Neural cell (in vitro differentiated cells): Measurements from ENCODE around the gene USP27X. TPM values are rescaled to one million over a fixed set of nuclear protein-coding genes. Genes with fewer than 3 reads are reported as not detected.

Source experiments
- H2AFZ ChIP-seq: fragments of 200-600, 300-800 bp; sonication (generic), shearing (Covaris generic); 2 replicates; pipeline ENCODE4 v1.6.0; 2014; ENCODE audit warnings: low read depth, mild to moderate bottlenecking, antibody characterized with exemption, low read length, moderate library complexity
- H3F3A ChIP-seq: fragments of 200-600 bp; shearing (Covaris generic); 2 replicates; pipeline ENCODE4 v1.6.1; 2016; ENCODE audit warnings: mild to moderate bottlenecking, moderate library complexity, mixed read lengths, antibody characterized with exemption, low read length; ENCODE audit not compliant: insufficient read depth, poor library complexity, severe bottlenecking
- H3K27ac ChIP-seq: fragments of 200-600, 300-800 bp; sonication (generic), shearing (Covaris generic); 2 replicates; pipeline ENCODE4 v1.5.1; 2014; ENCODE audit warnings: mild to moderate bottlenecking, low read length, moderate library complexity
- H3K27me3 ChIP-seq: fragments of 300-800, 200-600 bp; sonication (generic), shearing (Covaris generic); 2 replicates; pipeline ENCODE4 v1.6.0; 2014; ENCODE audit warnings: mild to moderate bottlenecking, low read depth, low read length, moderate library complexity; ENCODE audit not compliant: insufficient read depth
- H3K36me3 ChIP-seq: fragments of 300-800, 200-600 bp; sonication (generic), shearing (Covaris generic); 2 replicates; pipeline ENCODE4 v1.5.1; 2014; ENCODE audit warnings: mild to moderate bottlenecking, antibody characterized with exemption, low read length, moderate library complexity; ENCODE audit not compliant: insufficient read depth
- H3K4me2 ChIP-seq: fragments of 300-800, 200-600 bp; sonication (generic), shearing (Covaris generic); 2 replicates; pipeline ENCODE4 v1.6.0; 2014; ENCODE audit warnings: mild to moderate bottlenecking, low read length
- H3K4me3 ChIP-seq: fragments of 300-800, 200-600 bp; sonication (generic), shearing (Covaris generic); 2 replicates; pipeline ENCODE4 v1.5.1; 2014; ENCODE audit warnings: mild to moderate bottlenecking, low read length, moderate library complexity
- H3K79me2 ChIP-seq: fragments of 200-600 bp; shearing (Covaris generic); replicated peaks from 2 replicates; pipeline ENCODE4 v1.6.0; 2014; ENCODE audit warnings: mild to moderate bottlenecking, low read length, moderate library complexity; ENCODE audit not compliant: insufficient read depth
- H3K9ac ChIP-seq: fragments of 300-800, 200-600 bp; sonication (generic), shearing (Covaris generic); 2 replicates; pipeline ENCODE4 v1.6.1; 2016; ENCODE audit warnings: mild to moderate bottlenecking, low read length, mixed read lengths
- H3K9me2 ChIP-seq: fragments of 200-600 bp; shearing (Covaris generic); 2 replicates; pipeline ENCODE4 v1.6.1; 2016; ENCODE audit warnings: mild to moderate bottlenecking, low read length, mixed read lengths; ENCODE audit not compliant: insufficient read depth
- H3K9me3 ChIP-seq: fragments of 200-600, 300-800 bp; sonication (generic), shearing (Covaris generic); 2 replicates; pipeline ENCODE4 v1.6.1; 2016; ENCODE audit warnings: mild to moderate bottlenecking, mixed run types, low read length, moderate library complexity, mixed read lengths
- H4K20me1 ChIP-seq: fragments of 200-600 bp; shearing (Covaris generic); 2 replicates; pipeline ENCODE4 v1.6.1; 2016; ENCODE audit warnings: mild to moderate bottlenecking, mixed run types; ENCODE audit not compliant: insufficient read depth
- EP300 ChIP-seq: fragments of 450-650 bp; conservative IDR thresholded peaks from 2 replicates; pipeline ENCODE4 v1.6.1; 2014; ENCODE audit warnings: antibody characterized with exemption, mild to moderate bottlenecking, moderate library complexity; ENCODE audit not compliant: poor library complexity, severe bottlenecking
- EZH2 ChIP-seq: fragments of 200-600, 300-800 bp; shearing (Covaris generic), sonication (generic); IDR thresholded peaks from 2 replicates; pipeline ENCODE4 v1.6.1; 2014; ENCODE audit warnings: antibody characterized with exemption, low read length, borderline replicate concordance, mild to moderate bottlenecking; ENCODE audit not compliant: insufficient read depth, poor library complexity, severe bottlenecking
- MXI1 ChIP-seq: fragments of 450-650 bp; conservative IDR thresholded peaks from 2 replicates; pipeline ENCODE4 v1.6.1; 2014; ENCODE audit warnings: antibody characterized with exemption, mild to moderate bottlenecking; ENCODE audit not compliant: poor library complexity, severe bottlenecking
- POLR2AphosphoS5 ChIP-seq: IDR thresholded peaks from 2 replicates; pipeline ENCODE4 v1.6.1; 2012
- RAD21 ChIP-seq: fragments of 450-650 bp; conservative IDR thresholded peaks from 2 replicates; pipeline ENCODE4 v1.6.1; 2014; ENCODE audit warnings: antibody characterized with exemption, mild to moderate bottlenecking, moderate library complexity
- SMC3 ChIP-seq: fragments of 450-650 bp; conservative IDR thresholded peaks from 2 replicates; pipeline ENCODE4 v1.6.1; 2014; ENCODE audit warnings: antibody characterized with exemption, mild to moderate bottlenecking, moderate library complexity; ENCODE audit not compliant: poor library complexity
- TAF1 ChIP-seq: IDR thresholded peaks from 2 replicates; pipeline ENCODE4 v1.6.1; 2012; ENCODE audit warnings: low read depth
- polyA plus RNA-seq: library from polyadenylated mRNA; depleted of rRNA; stranded (reverse); fragments of >200 nt; gene quantifications from 2 replicates; pipeline ENCODE4 v1.2.3, GENCODE V29; 2014
- TF ChIP-seq, protein P1 (sequence below): IDR thresholded peaks from 2 replicates; pipeline ENCODE4 v1.6.1; 2012; ENCODE audit warnings: borderline replicate concordance
- TF ChIP-seq, protein P2 (sequence below): fragments of 450-650 bp; IDR thresholded peaks from 2 replicates; pipeline ENCODE4 v1.5.1; 2014; ENCODE audit warnings: antibody characterized with exemption, mild to moderate bottlenecking, moderate library complexity; ENCODE audit not compliant: poor library complexity, severe bottlenecking

Gene USP27X
- polyA plus RNA-seq, 1 donor from 2014 or later, result 8.0 TPM

DNA sequence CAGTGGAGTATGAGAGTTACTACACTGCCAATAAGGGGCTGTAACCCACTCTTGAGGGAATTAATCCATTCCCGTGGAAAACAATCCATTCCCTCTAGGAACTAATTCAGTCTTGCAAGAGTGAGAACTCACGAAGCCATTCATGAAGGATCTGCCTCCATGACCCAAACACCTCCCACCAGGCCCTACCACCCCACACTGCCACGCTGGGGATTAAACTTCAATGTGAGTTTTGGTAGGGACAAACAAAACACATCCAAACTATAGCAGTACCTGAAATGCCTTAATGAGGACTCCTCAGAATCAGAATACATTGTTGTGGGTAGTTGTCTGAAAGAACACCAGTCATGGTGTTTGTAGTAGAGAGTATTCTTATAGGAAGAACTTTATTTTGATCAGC lies 31.0 kb upstream of the USP27X start:
- no peaks in the 10 kb centered on the region for H4K20me1 ChIP-seq
- TF ChIP-seq EP300 (no peak), MXI1 (no peak), TAF1 (no peak), RAD21 (no peak), EZH2 (no peak), SMC3 (no peak), POLR2AphosphoS5 (no peak)
- TF ChIP-seq, protein P1, sequence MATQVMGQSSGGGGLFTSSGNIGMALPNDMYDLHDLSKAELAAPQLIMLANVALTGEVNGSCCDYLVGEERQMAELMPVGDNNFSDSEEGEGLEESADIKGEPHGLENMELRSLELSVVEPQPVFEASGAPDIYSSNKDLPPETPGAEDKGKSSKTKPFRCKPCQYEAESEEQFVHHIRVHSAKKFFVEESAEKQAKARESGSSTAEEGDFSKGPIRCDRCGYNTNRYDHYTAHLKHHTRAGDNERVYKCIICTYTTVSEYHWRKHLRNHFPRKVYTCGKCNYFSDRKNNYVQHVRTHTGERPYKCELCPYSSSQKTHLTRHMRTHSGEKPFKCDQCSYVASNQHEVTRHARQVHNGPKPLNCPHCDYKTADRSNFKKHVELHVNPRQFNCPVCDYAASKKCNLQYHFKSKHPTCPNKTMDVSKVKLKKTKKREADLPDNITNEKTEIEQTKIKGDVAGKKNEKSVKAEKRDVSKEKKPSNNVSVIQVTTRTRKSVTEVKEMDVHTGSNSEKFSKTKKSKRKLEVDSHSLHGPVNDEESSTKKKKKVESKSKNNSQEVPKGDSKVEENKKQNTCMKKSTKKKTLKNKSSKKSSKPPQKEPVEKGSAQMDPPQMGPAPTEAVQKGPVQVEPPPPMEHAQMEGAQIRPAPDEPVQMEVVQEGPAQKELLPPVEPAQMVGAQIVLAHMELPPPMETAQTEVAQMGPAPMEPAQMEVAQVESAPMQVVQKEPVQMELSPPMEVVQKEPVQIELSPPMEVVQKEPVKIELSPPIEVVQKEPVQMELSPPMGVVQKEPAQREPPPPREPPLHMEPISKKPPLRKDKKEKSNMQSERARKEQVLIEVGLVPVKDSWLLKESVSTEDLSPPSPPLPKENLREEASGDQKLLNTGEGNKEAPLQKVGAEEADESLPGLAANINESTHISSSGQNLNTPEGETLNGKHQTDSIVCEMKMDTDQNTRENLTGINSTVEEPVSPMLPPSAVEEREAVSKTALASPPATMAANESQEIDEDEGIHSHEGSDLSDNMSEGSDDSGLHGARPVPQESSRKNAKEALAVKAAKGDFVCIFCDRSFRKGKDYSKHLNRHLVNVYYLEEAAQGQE, result no peak
- TF ChIP-seq, protein P2, sequence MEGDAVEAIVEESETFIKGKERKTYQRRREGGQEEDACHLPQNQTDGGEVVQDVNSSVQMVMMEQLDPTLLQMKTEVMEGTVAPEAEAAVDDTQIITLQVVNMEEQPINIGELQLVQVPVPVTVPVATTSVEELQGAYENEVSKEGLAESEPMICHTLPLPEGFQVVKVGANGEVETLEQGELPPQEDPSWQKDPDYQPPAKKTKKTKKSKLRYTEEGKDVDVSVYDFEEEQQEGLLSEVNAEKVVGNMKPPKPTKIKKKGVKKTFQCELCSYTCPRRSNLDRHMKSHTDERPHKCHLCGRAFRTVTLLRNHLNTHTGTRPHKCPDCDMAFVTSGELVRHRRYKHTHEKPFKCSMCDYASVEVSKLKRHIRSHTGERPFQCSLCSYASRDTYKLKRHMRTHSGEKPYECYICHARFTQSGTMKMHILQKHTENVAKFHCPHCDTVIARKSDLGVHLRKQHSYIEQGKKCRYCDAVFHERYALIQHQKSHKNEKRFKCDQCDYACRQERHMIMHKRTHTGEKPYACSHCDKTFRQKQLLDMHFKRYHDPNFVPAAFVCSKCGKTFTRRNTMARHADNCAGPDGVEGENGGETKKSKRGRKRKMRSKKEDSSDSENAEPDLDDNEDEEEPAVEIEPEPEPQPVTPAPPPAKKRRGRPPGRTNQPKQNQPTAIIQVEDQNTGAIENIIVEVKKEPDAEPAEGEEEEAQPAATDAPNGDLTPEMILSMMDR, result no peak
- no peaks in the 10 kb centered on the region for H3K9me3 ChIP-seq
- H3K9ac ChIP-seq, result no peak overlapping the region
- H3K9me2 ChIP-seq, result no peaks in the 10 kb centered on the region
- H3K27ac ChIP-seq, result no peak overlapping the region
- H3K79me2 ChIP-seq, result no peaks in the 10 kb centered on the region
- H2AFZ ChIP-seq, result no peak overlapping the region
- H3F3A ChIP-seq, result no peaks in the 10 kb centered on the region
- no peak overlapping the region for H3K4me3 ChIP-seq
- H3K4me2 ChIP-seq, result no peak overlapping the region
- H3K27me3 ChIP-seq, result no peaks in the 10 kb centered on the region
- no peaks in the 10 kb centered on the region for H3K36me3 ChIP-seq

DNA sequence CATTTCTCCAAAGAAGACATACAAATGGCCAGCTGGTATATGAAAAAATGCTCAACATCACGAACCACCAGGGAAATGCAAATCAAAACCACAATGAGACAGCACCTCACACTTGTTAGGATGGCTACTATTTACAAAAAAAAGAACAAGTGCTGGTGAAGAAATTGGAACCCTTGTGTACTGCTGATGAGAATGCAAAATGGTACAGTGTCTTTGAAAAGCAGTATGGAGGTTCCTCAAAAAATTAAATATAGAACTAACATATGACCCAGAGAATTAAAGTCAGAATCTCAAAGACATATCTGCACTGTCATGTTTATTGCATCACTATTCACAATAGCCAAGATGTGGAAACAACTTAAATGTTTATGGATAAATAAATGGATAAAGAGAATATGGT lies 29.3 kb upstream of the USP27X start:
- Histone ChIP-seq H3F3A (no peaks in the 10 kb centered on the region), H3K79me2 (no peaks in the 10 kb centered on the region), H3K27ac (no peak overlapping the region), H3K4me3 (no peak overlapping the region), H3K9ac (no peak overlapping the region), H3K9me3 (no peaks in the 10 kb centered on the region), H3K27me3 (no peaks in the 10 kb centered on the region), H2AFZ (no peak overlapping the region), H3K4me2 (no peak overlapping the region), H3K9me2 (no peaks in the 10 kb centered on the region), H4K20me1 (no peaks in the 10 kb centered on the region), H3K36me3 (no peaks in the 10 kb centered on the region)
- TF ChIP-seq SMC3, result no peak
- TF ChIP-seq MXI1, result no peak
- TF ChIP-seq, protein P2, result no peak
- no peak for TF ChIP-seq EZH2
- TF ChIP-seq, protein P1, result no peak
- no peak for TF ChIP-seq EP300
- TF ChIP-seq TAF1, result no peak
- TF ChIP-seq POLR2AphosphoS5, result no peak
- no peak for TF ChIP-seq RAD21
